SH-SY5Y (cell line): ENCODE data around the gene MYOT.

ENCODE experiments used
- GATA2 ChIP-seq: IDR thresholded peaks from 2 replicates; pipeline ENCODE4 v1.6.1; 2011; ENCODE audit warnings: mild to moderate bottlenecking, low read depth, low read length
- GATA3 ChIP-seq: IDR thresholded peaks from 2 replicates; pipeline ENCODE4 v1.6.1; 2011; ENCODE audit warnings: low read depth, mild to moderate bottlenecking, low read length, moderate library complexity

The MYOT gene

DNA sequence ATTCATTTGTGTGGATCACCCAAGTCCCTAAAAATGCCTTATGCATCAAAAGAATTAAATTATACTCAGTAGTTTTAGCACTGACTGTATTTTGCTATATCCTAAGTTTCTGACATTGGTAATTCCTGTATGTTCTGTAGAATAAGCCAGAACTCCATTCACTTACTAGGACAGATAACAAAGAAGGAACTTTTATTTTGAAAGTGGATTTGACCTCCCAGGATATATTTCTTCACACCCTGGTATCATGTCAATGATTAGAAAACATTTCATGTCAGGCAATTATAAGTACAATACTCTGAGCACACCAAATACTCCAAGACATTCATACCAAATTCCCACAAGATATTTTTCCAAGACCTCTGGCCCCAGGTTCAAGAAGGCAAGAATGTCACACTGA lies 28.7 kb upstream of the MYOT start:
- TF ChIP-seq GATA3: no peak
- no peak for TF ChIP-seq GATA2

DNA sequence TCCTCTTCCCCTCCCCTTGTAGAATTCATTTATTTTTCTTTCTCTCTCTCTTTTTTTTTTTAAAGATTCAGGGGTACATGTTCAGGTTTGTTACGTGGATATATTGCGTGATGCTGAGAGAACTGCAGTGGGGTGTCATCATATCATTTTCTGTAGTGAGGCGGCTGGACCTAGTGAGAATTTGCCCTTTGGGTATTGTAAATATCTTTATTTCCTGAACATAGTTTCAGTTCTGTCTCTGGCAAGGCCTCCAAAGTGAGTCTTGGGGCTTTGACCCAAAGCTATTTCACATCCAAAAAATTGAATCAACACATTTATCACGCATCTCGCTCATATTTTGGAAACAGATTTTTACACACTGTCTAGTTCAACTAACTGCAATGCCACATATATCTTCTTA lies 25.4 kb upstream of the MYOT start:
- TF ChIP-seq GATA3 (no peak), GATA2 (no peak)

DNA sequence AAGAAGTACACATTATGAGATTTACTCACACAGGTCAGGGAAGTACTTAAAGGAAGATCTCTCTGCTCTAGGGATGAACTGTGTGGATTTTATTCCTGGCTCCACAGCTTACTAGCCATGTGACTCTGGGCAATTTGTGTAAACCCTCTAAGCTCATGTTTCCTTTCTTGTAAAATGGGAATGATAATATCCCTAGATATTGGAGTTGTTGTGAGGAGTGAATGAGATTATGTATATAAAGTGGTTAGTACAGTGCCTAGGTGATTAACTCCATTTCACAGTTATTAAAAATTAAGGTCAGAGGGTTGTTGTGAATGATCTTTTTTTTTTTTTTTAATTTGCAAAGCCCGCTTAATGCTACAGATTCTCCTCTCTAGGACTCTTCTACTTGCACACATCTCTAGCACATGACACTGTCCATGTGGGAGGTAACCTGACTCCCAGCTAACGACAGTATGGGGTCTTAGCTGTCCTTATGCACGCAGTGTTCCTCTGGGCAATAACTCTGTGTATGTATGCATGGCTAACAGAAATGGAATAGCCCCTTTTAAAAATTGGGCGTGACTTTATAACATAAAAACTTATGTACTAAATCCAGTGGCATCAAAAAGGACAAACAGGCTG lies 23.9 kb upstream of the MYOT start:
- TF ChIP-seq GATA2 (no peak), GATA3 (no peak)

DNA sequence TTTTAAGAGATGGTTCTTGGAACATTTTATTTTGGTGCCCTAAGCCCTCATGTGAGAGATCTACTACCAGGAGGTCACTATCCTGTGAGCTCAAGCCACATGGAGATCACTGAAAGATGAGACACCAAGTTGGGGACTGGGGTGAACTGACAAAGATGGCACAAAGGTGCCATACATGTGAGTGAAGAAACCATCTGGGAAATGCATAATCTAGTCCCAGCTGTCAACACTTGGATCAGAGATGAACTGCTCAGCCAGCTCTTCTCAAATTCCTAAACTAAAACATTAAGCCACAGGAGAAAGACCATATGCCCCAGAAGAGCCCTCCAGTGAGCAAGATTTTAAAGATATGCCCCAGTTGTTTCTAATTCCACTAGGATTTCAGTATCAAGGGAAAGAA lies 22.2 kb upstream of the MYOT start:
- TF ChIP-seq GATA2 (no peak), GATA3 (no peak)

DNA sequence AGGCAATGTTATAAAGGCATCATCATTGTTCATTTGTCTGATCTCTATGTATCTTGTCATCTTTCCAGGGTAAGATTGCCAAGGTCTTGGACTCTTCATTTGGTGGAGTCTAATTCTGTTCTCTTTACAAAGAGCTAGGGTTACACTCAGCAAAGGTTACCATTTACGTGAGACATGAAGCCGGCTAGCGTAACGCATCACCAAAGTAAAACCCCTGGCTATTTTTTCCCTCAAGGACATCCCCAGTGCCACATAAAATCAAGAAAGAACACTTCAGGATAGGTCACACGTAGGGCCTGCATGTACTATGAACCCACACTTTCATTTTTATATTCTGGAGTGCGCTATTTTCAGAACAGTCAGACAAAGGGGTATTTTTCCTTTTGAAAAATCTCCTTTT lies 20.0 kb upstream of the MYOT start:
- no peak for TF ChIP-seq GATA2
- no peak for TF ChIP-seq GATA3

DNA sequence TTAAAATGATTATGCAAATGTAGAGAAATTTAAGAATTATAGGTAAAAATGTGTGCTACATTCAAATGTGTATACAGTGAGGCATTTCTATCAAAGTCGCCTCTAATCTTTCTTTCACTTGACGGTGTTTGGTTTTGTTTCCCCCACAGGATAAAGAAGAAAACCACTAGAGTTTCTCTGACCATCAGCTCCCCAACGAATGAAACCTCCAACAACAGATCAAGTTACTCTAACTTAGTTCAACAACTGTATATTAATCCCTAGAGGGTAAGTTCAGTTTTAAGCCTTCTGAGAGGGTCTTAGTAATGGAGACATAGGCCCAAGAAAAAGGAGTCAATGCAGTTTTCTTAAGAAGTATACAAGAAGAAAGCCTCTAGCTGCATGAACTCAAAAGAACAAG lies 11.5 kb upstream of the MYOT start:
- TF ChIP-seq GATA2 (no peak), GATA3 (no peak)

DNA sequence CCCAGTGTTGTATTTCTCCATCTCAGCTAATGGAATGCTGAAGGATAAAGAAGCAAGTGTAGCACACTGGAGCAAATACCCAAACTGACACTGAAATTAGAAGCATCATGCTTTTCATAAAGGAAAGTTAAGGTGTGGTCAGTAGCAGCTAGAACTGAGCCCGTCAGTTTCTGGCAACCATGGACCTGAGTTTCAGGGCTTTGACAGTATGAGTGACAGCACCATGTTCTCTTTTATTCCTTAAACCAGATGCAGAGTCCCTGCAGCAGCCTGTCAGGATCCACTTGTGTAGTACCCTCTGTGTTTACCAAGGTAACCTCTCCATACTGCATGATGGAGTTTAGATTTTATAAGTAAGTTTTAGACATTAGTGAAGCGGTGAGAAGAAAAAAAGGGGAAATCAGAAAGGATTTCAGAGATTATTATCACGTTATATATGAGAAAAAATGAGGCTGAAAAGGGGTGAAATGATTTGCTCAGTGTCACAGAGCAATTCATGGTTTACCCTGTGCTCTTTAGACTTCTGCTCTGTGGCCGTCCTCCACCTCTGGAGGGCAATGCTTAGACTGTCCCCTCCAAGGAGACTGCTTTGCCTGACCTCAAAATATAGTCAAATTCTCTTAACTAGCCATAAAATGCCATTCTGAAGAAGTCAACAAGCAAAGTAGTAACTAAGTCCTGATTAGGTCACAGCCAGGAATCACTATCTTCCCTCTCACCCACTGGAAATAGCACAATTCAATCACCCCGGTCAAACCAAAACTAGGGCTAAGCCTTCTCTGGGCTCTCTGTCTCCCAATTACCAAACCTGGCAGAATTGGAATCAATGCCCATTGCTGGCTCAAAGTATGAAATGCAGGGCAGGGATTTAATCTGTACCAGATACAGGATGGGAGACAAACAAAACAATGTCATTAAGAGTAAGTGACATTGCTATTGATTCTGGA lies 10.5 kb upstream of the MYOT start:
- TF ChIP-seq GATA3: no peak
- no peak for TF ChIP-seq GATA2

GRCh38 chr5:137858223-137858916 lies 9.3 kb upstream of the MYOT start:
- TF ChIP-seq GATA2: no peak
- TF ChIP-seq GATA3: no peak

GRCh38 chr5:137858954-137859353 lies 8.7 kb upstream of the MYOT start:
- TF ChIP-seq GATA2 (no peak), GATA3 (no peak)

GRCh38 chr5:137862251-137862650 lies 5.4 kb upstream of the MYOT start:
- TF ChIP-seq GATA3: no peak
- TF ChIP-seq GATA2: no peak

- no peak for TF ChIP-seq GATA2
- no peak for TF ChIP-seq GATA3
These were observed 895 bp upstream of the MYOT start for GRCh38 chr5:137866541-137867388.

- TF ChIP-seq GATA2 (no peak), GATA3 (no peak)
These were observed 3.1 kb downstream of the MYOT start for GRCh38 chr5:137870647-137871339.

DNA sequence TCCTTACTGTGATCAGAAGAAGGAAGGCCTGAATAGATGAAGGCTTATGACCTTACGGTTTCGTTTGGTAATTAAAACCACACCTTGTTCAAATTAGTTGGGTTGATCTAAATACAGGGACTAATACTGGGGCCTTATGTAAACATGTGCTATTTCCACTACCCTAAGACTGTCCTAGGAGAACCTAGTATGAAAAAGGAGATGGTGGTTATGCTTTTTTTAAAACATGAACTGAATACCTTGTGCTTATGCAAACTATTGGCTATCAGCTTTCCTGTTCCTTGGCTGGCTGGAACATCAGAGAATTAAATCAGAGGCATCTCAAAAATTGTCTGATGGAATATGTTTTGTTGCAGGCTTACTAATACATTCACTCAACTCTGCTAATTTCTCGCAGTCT lies 3.9 kb downstream of the MYOT start:
- TF ChIP-seq GATA2 (no peak), GATA3 (no peak)
